CD4-positive, alpha-beta T cell treated with Interleukin-12 subunit alpha and Interleukin-12 subunit beta, for 1 hour (primary cell): Measurements from ENCODE around the gene B4GALNT2.
"Not testable (repeated sequence)": the region's sequence is repeated elsewhere in the genome, so short reads cannot be mapped to it uniquely, and the experiment has no call there.

ENCODE experiments used
- DNase-seq: peaks from one replicate; pipeline ENCODE4 v3.0.0-alpha.2; 2020

B4GALNT2 gene

DNA sequence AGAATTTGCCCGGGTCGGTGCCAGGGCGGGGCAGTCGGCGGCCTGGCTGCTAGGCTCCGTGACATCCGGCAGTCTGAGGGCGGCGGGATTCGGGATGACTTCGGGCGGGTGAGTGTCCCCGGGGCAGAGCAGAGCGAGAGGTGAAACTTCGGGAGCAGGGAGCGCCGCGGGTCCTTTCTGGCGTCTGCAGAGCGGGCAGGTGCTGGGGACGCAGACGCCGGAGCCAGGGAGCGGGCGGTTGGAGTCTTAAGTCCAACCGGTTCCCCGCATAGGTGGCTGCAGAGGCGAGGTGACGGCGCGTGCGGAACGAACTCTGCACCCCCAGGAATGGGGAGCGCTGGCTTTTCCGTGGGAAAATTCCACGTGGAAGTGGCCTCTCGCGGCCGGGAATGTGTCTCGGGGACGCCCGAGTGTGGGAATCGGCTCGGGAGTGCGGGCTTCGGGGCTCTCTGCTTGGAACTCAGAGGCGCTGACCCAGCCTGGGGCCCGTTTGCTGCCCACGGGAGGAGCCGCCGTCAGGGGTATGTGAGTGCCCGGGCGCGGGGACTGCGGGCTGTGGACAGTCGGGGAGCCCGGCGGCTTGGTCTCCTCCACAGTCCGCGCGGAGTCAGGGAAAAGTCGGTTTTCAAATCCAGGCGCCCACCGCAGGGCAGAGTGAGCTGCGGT lies at the start of gene B4GALNT2:
TSS of gene B4GALNT2 (plus strand) at position 71 of the 666 bp plus-strand sequence. CDS start at position 95, 24 bp downstream.
- DNase-seq, result no peak

- DNase-seq, result not testable (repeated sequence)
These were observed 47.5 kb upstream of the B4GALNT2 start for GRCh38 chr17:49085046-49085445.

GRCh38 chr17:49085565-49086315 lies 46.8 kb upstream of the B4GALNT2 start:
- no peak for DNase-seq

DNA sequence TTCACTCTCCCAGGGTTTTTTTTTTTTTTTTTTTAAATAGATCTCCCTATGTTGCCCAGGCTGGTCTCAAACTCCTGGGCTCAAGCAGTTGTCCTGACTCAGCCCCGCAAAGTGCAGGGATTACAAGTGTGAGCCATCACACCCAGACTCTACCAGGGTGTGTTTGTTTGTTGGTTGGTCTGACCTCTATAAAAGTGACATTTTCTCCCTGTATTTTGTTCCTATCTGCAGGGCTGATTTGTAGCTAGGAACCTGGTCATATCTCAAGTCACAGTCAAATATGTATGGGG lies 46.3 kb upstream of the B4GALNT2 start:
- no peak for DNase-seq

GRCh38 chr17:49086649-49087048 lies 45.9 kb upstream of the B4GALNT2 start:
- DNase-seq, result no peak

DNA sequence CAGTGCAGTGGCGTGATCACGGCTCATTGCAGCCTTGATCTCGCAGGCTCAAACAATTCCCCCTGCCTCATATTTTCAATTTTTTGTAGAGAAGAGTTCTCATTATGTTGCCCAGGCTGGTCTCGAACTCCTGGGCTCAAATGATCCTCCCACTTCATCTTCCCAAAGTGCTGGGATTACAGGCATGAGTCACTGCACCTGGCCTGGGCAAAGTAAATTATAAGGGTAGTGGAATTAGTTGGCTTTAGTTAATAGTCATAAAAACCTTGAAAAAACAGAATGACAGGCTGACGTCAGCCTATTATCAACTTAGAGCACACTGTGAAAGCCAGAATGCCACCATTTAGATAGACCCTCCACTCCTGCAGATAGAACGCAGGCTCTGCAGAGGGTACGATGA lies 43.5 kb upstream of the B4GALNT2 start:
- DNase-seq, result no peak

GRCh38 chr17:49090878-49091594 lies 41.5 kb upstream of the B4GALNT2 start:
- no peak for DNase-seq

- no peak for DNase-seq
These were observed 39.4 kb upstream of the B4GALNT2 start for GRCh38 chr17:49093131-49093530.

GRCh38 chr17:49100601-49101000 lies 32.0 kb upstream of the B4GALNT2 start:
- DNase-seq, result no peak

GRCh38 chr17:49101054-49101534 lies 31.5 kb upstream of the B4GALNT2 start:
- DNase-seq, result no peak

DNA sequence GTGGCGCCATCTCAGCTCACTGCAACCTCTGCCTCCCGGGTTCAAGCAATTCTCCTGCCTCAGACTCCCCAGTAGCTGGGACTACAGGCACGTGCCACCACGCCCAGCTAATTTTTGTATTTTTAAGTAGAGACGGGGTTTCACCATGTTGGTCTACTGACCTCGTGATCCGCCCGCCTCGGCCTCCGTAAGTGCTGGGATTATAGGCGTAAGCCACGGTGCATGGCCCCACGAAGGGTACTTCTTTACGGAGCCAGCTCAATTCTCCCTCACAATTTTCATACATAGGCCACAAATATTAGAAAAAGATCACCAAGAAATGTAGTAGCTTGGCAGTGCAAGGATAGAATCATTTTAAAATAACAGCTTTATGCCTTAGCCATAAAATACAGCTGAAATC lies 29.2 kb upstream of the B4GALNT2 start:
- DNase-seq, result not testable (repeated sequence)

- no peak for DNase-seq
These were observed 28.0 kb upstream of the B4GALNT2 start for GRCh38 chr17:49104511-49105074.

DNA sequence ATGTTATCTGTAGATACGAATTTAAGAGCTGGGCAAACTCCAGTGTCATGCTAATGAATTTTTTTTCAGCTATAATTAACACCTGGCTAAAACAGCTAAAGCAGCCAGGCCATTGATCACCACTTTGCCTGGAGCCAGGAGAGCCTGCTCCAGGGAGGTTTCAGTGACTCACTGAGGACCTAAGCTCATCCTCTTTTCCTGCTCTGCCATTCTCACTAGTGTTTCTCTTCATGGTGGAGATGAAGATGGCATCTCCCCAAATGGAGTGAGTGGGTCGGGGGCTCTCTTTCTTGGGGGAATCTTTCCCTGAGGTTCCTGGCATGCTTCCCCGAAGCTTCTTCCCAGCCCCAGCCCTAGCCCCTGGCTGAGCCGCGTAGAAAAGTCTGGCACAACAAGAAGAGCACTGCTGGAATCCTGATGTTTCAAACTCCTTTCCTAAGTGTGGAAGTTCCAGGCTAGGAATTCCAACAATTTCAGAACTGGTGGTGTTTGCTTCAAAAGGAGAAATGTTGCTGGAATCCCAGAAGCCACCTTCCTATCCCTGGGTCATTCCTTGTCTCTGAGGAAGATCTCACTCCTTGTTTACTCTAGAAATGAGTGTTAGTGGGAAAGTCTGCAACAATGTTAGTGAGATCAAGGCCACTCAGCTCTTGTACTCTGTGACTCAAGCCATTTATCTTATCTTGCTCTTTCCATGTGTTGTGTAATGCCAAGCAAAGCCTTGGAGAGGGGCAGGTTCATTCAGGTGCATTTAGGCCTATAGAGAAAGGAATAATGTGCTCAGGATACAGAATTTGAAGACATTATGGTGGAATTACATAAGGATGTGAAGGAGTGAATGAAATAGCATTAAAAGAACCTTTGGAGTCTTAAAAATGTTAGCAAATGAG lies 26.0 kb upstream of the B4GALNT2 start:
- DNase-seq, result no peak

- DNase-seq, result no peak
These were observed 25.4 kb upstream of the B4GALNT2 start for GRCh38 chr17:49107211-49107557.

DNA sequence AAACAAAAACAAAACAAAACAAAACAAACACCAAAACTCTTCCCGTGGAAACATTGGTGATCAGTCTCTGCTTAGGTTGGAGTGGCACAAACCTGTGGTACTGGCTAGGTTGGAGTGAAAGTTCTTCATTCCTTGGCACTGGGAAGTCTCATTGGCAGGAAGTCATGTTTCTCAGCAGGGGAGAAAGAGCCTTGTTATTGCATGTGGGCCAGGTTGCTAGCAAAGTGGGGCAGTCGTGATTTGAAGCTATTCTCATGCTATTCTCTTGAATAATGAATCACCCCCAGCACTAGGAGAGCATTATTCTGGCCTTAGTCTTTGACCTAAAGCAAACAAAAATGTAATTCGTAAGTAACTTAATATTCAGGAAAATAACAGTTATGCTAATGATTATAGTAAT lies 24.3 kb upstream of the B4GALNT2 start:
- DNase-seq, result no peak

DNA sequence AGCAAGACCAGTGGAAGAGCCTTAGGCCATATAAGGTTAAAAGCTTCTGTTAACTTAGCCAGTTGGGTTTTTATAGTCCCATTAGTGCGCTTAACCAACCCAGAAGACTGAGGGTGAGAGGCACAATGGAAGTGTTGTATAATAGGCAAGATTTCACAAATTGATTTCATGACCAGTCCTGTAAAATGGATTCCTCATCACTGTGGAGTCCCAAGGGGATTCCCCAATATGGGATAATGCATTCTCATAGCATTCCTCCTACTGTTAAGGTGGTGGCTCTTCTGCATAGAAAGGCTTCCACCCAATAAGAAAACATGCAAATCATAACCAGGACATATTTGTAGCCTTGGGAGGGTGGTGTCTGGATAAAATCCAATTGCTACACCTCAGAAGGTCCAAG lies 22.1 kb upstream of the B4GALNT2 start:
- DNase-seq, result no peak

GRCh38 chr17:49111934-49112333 lies 20.6 kb upstream of the B4GALNT2 start:
- no peak for DNase-seq

GRCh38 chr17:49112936-49113335 lies 19.6 kb upstream of the B4GALNT2 start:
- DNase-seq, result no peak

DNA sequence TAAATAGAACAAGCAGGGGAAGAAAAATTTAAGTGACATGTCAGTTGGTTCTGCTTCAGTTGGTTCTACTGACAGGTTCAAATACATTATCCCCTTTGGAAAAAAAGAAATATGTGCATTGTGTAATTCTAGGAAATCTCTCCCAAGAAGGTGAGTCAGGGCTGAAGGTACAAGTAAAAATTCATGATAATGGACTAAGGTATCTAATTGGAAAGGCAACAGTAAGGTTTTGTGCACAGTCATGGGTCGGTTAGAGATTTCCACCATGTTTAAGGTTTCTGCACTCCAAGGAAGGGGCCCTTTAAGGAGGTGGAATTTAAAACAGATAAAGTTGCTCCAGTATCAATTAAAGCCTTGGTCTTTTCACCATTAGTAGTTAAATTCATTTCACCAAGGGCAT lies 17.9 kb upstream of the B4GALNT2 start:
- no peak for DNase-seq

DNA sequence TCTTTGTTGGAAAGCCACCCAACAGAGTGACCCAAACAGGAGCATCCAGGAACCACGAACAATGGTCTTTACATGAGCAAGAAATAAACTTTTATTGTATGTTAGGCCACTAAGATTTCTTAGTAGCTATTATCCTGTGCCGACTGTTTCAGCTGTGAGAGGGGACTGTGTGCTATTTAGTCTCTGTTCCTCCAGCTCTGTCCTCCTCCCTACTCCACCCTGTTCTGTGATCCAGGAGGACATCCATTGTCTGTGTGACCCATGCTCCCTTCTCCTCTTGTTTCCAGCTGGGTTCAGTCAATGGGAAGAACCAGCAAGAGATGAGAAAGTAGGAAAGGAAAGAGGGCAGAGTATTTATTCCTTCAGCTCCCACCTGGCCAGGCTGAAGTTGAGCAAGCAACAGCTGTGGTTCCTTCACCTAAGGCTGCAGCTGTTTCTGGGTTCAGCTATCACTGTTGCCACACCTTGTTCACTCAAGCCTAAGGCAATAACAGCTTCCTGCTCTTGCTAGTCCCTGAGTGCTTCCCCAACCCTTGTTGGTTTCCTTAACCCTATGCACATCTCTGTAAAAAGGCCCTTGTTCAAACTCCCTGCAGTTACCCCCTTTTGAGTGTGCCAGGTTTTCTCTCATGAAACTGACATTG lies 14.9 kb upstream of the B4GALNT2 start:
- no peak for DNase-seq

DNA sequence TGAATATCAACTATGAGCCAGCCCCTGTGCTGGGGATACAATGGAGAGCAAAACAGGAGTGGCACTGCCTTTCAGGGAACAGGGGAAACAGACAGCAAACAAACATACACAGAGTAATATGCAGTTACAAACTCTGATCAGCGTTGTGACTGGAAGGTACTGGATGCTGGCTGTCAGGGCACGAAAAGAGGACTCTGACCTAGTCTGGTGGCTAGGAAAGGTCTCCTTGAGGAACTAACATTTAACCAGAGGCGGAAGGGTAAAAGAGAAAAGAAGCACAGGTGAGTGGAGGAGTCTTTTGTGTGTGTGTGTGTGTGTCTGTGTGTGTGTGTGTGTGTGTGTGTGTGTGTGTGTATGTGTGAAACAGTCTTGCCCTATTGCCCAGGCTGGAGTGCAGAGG lies 12.4 kb upstream of the B4GALNT2 start:
- no peak for DNase-seq

DNA sequence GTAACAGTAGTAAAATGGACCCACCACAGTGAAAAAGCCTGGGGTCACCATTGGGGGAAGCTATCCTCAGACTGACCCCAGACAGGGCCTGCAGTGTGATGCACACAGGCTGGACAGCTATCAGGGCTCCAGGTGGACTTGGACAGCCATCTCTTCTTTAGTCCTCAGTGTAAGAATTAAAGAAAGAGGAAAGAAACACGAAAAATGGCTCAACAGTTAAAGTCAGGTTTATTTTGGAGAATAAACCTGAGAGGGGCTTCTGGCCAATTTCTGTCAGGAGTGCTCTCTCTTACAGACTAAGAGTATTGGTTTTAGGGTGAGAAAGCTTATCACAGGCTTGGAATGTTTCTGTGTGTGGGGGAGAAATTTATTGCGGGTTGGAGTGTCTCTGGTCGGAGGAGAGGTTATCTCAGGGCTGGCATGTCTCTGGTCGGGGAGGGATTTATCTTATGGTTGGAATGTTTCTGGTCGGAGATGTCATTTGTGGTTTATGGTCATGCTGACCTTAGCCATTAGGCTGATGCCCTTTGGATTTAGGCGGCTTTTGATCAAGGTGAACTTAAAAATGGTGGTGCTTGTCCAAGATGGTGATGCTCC lies 10.8 kb upstream of the B4GALNT2 start:
- no peak for DNase-seq
